H1 (cell line): Measurements from ENCODE around the gene PLAC1. TPM values are rescaled to one million over a fixed set of nuclear protein-coding genes. Genes with fewer than 3 reads are reported as not detected.

Experiments
- USF2 ChIP-seq: IDR thresholded peaks from 2 replicates; pipeline ENCODE4 v1.6.1; 2011; ENCODE audit warnings: low read length, improper control_type of control experiment
- polyA plus RNA-seq, 7 experiments: library from polyadenylated mRNA; depleted of rRNA in 3 of 7; stranded (reverse) in 5 of 7; unstranded in 2 of 7; fragments of >200 nt in 5 of 7; fragments of 200-250 nt in 2 of 7; gene quantifications; 1 replicate in 5 of 7; 2 replicates in 1 of 7; 4 replicates in 1 of 7; pipeline versions ENCODE4 v1.2.1 to v1.2.3, GENCODE V29; 2011 to 2013; ENCODE audit warnings: missing spikeins in 2 of 7, mixed read lengths in 2 of 7
- total RNA-seq: library from RNA; stranded (reverse); fragmentation: NEBNext Ultra II Directional; extraction: Animal tissue kit (Norgen Biotek cat#: 25700); gene quantifications from 2 replicates; pipeline ENCODE4 v1.2.1, GENCODE V29; 2021

Gene PLAC1
- total and polyA plus RNA-seq, 2 of the 8 experiments (the other 6 are each of a cell fraction or from before 2014, with no cell fraction given): 1.8 TPM; not detected in 1

DNA sequence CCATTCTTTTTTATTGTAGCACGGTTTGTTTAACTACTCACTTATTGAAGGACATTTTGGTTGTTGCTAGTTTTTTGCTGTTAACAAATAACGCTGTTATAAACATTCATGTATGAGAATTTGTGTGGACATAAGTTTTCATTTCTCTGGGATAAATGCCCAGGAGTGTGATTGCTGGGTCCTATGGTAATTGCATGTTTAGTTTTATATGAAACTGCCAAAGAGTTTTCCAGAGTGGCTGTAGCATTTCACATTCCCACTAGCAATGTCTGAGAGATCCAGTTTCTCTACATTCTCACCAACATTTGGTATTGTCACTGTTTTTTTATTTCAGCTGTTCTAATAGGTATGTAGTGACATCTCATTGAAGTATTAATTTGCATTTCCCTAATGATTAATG lies 66.8 kb downstream of the PLAC1 start (continued):
- no peak for TF ChIP-seq USF2
